Mesothelial cell of epicardium (in vitro differentiated cells): ENCODE measurements around the gene HOXB8. TPM values are rescaled to one million over a fixed set of nuclear protein-coding genes. Genes with fewer than 3 reads are reported as not detected.
A peak's percentile ranks its signal among the peaks of the same experiment; 100 is the strongest.

Experiments used
- DNase-seq, 2 experiments: peaks; one replicate each; pipeline ENCODE4 v3.0.0; 2021; ENCODE audit warnings: low spot score in 2 of 2; ENCODE audit not compliant: unreplicated experiment in 2 of 2
- H3K27ac Mint-ChIP-seq: 2 replicates; pipeline ENCODE4 v1.8.0; 2021; ENCODE audit warnings: mixed read lengths
- H3K27me3 Mint-ChIP-seq: 2 replicates; pipeline ENCODE4 v1.8.0; 2021; ENCODE audit warnings: low read depth, mixed read lengths
- H3K36me3 Mint-ChIP-seq: 2 replicates; pipeline ENCODE4 v1.8.0; 2021; ENCODE audit warnings: mixed read lengths
- H3K4me1 Mint-ChIP-seq: 2 replicates; pipeline ENCODE4 v1.8.0; 2021; ENCODE audit warnings: mixed read lengths
- H3K4me3 Mint-ChIP-seq: 2 replicates; pipeline ENCODE4 v1.8.0; 2021; ENCODE audit warnings: mild to moderate bottlenecking, moderate library complexity, mixed read lengths
- H3K9me3 Mint-ChIP-seq: 2 replicates; pipeline ENCODE4 v1.8.0; 2021; ENCODE audit warnings: mixed read lengths
- CTCF ChIP-seq: fragments of 200-600 bp; sonication (generic); IDR thresholded peaks from one replicate; pipeline ENCODE4 v1.5.0; 2021; ENCODE audit warnings: antibody characterized with exemption; ENCODE audit not compliant: unreplicated experiment
- total RNA-seq: library from RNA; stranded (reverse); gene quantifications from 3 replicates; pipeline ENCODE4 v1.2.1, GENCODE V29; 2021

HOXB8 gene
- total RNA-seq, 1 donor from 2014 or later: 78.8 TPM

GRCh38 chr17:48606892-48607614 lies 8.0 kb downstream of the HOXB8 start:
- no peak for TF ChIP-seq CTCF
- H3K4me3 Mint-ChIP-seq: peak overlapping the region; percentile 90
- H3K9me3 Mint-ChIP-seq: no peaks in the 10 kb centered on the region
- H3K36me3 Mint-ChIP-seq: peaks cover 18% of the 10 kb centered on the region
- peaks cover 77% of the 10 kb centered on the region for H3K4me1 Mint-ChIP-seq
- H3K27me3 Mint-ChIP-seq: no peaks in the 10 kb centered on the region
- peak overlapping the region; percentile 100 for H3K27ac Mint-ChIP-seq
- no peak for DNase-seq

DNA sequence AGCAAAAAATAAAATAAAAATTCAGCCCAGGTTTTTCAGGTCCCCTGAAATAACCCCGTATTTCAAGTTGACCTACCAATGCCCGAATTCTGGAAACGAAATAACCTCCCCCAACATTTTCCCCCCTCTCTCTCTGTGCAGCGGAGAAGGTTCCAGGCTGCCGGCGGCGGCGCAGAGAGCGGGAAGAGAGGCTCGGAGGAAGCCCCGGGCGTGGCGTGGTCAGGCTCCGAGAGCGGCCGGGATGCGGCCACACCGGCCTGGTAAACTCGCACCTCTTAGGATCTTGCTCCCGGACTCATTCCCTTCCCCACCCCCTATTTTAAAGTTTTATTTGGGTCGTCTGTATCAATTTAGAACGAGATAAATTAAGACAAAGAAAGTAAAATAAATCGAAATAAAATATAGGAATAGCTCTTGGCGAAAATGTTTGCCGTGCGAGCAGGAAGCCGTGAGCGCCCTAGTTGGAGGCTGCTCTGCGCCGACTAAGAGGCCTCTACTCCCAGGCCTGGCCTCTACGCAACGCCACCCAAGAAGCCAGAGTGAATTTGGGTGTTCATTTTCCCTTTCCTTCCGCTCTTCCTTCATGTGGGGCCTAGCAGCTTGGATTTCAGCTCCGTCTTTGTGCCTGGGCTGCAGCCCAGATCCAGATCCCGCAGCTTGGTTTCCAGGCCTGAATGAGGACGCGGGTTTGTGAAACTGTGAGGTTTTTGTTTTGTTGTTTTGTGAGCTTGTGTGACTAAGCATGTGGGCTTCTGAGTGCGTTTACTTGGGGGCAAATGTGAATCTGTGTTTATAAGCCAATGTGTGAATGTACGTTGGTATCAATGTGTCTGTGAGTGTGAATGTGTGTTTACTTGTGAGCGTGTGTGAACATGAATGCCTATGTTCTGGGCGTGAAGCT lies 8.9 kb downstream of the HOXB8 start:
- no peaks in the 10 kb centered on the region for H3K27me3 Mint-ChIP-seq
- peaks cover 18% of the 10 kb centered on the region for H3K36me3 Mint-ChIP-seq
- H3K4me1 Mint-ChIP-seq: peaks cover 79% of the 10 kb centered on the region
- H3K27ac Mint-ChIP-seq: peak overlapping the region; percentile 100
- H3K4me3 Mint-ChIP-seq: peak overlapping the region; percentile 90
- TF ChIP-seq CTCF: no peak
- H3K9me3 Mint-ChIP-seq: no peaks in the 10 kb centered on the region
- DNase-seq: no peak

DNA sequence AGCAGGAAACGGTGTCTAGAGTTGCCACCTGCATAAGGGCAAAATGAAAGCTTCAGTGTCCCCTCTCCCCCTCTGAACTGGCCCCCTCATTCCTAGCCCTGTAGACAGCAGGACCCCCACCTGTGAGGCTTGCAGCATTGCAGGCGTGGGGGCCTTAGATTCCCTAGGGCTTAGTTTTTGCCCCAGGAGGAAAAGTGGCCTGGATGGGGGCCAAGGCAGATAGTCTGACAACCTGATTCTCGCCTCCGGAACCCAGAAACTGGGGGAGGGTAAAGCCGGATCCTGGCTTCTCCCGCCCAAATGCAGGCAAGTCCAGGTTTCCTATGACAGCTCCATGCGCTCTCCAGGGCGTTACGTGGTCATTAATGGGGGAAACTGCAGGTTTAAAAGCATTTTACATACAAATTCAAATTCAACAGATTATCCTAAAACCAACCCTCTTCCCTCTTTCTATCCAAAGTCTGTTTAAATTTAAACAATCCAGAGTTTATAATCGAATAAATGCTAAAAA lies 9.6 kb downstream of the HOXB8 start:
- DNase-seq: no peak
- Mint-ChIP-seq H3K27ac (peak overlapping the region; percentile 100), H3K4me1 (peaks cover 83% of the 10 kb centered on the region), H3K9me3 (no peaks in the 10 kb centered on the region), H3K36me3 (peaks cover 18% of the 10 kb centered on the region), H3K27me3 (no peaks in the 10 kb centered on the region), H3K4me3 (peak overlapping the region; percentile 90)
- no peak for TF ChIP-seq CTCF

GRCh38 chr17:48604770-48605329 lies 10.2 kb downstream of the HOXB8 start, which contains the start of gene HOXB6:
Gene HOXB6 (minus strand): TSS chr17:48604986. CDS start chr17:48598150, 6,836 bp downstream.
- Mint-ChIP-seq H3K27me3 (no peaks in the 10 kb centered on the region), H3K4me1 (peaks cover 89% of the 10 kb centered on the region), H3K9me3 (no peaks in the 10 kb centered on the region), H3K4me3 (peak within 1 kb of the TSS; percentile 90), H3K27ac (peak within 1 kb of the TSS; percentile 100), H3K36me3 (peaks cover 18% of the 10 kb centered on the region)
- DNase-seq: no peak
- TF ChIP-seq CTCF: no peak

DNA sequence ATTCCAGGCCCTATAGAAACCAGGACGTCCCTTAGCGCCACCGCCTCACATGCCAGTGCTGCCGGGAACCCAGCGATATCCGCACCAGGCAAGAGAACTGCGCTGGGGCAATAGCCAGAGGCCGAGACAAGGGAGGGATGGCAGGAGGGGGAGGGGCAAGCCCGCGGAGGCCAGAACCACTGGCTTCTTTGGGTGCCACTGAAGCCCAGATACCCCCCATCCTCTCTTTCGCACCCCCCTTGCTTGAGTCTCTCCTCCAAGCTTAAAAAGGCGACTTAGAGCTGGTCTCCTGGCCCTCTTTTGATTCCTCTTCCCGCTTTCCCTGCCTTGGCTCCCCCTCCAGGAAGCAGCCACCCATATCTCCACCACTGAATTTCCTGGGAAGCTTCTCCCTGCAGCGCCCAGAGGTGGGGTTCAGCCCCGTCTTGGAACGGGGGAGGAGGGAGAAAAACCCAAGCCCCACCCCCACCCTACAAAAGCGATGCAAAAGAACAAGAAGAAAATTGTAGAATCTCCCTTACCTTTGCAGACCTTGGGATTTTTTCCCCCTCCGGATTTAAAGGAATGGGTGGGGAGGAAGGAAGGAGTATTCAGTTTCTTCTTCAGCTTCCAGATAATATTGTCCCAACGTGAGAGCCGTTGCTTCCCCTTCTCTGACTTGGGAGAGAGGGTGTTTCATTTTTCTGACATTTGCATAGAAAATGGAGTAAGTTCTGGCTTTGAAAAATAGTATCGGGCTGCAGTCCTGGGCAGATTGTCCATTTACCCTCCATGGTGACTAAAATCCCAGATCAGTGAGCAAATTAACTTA lies 10.9 kb downstream of the HOXB8 start:
- TF ChIP-seq CTCF: no peak
- peak overlapping the region; percentile 90 for H3K4me3 Mint-ChIP-seq
- no peak for DNase-seq
- H3K27ac Mint-ChIP-seq: peak overlapping the region; percentile 100
- H3K36me3 Mint-ChIP-seq: peaks cover 18% of the 10 kb centered on the region
- peaks cover 89% of the 10 kb centered on the region for H3K4me1 Mint-ChIP-seq
- H3K27me3 Mint-ChIP-seq: no peaks in the 10 kb centered on the region
- no peaks in the 10 kb centered on the region for H3K9me3 Mint-ChIP-seq
